Fibroblast of skin of abdomen (primary cell): ENCODE data around the gene CACNA1F.

Source experiments
- DNase-seq: peaks from one replicate; pipeline ENCODE4 v3.0.0-alpha.2; 2013

CACNA1F gene

DNA sequence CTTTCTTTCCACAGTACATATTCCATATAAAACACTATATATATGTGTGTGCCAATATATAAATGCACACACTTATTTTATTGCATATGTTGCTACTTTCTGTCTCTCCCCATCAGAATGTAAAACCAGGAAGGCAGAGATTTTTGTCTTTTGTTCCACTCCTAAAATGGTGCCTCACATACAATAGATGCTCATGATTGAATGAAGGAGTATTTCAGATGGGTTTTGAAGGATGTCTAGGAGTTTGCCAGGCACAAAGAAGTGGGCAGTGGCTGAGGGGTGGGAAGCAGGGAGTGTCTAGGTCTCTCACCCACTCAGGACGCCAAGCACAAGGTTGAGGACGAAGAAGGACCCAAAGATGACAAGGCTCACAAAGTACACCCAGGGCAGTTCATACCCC, 5.4 kb downstream of the CACNA1F start:
- no peak for DNase-seq

DNA sequence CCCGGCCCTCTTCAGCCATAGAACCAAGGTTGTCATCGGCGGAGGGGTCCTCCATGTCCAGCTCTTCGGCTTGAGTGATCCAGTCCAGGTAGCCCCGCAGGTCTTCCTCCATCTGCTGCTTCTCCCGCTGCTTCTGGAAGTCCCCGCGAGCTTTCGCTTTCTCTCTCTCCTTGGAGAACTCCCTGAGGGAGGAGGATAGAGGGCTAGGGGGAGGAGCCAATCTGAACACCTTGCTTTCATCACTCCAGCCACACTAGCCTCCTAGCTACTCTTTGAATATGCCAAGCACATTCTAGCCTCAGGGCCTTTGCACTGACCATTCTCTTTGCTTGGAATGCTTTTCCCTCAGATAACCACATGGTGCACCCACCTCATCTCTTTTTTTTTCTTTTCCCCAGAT, 6.2 kb downstream of the CACNA1F start:
- DNase-seq: no peak

DNA sequence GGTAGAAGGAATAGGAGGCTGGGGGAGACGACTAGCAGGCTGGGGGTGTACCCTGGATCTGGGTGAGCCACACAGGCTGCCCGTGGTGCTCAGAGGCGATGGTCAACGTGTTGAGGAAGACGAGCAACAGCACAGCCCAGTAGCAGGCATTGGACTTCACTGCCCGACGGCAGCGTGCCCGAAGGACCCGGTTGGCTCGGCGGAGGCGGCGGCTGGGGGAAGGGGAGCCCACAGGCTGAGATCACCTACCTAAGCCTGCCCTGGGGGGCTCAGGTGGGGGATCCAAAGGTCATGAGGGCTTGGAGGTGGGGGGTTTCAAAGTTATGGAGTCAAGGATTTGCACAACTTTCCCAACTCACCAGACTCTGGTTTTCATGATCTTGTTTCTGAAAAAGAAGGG, 7.3 kb downstream of the CACNA1F start:
- DNase-seq: no peak

DNA sequence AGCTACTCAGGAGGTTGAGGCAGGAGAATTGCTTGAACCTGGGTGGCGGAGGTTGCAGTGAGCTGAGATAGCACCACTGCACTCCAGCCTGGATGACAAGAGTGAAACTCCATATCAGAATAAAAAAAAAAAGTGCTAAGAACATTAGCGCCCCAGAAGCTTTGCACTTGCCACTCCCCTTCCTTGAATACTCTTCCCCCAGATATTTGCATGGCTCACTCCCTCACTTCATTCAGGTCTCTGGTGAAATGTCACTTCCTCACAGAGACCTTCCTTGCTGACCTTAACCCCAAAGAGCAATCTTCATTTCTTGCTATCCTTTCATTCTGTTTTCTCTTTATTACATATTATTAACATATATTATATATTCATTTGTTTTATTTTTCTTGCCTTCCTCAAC, 11.3 kb downstream of the CACNA1F start:
- DNase-seq: no peak

DNA sequence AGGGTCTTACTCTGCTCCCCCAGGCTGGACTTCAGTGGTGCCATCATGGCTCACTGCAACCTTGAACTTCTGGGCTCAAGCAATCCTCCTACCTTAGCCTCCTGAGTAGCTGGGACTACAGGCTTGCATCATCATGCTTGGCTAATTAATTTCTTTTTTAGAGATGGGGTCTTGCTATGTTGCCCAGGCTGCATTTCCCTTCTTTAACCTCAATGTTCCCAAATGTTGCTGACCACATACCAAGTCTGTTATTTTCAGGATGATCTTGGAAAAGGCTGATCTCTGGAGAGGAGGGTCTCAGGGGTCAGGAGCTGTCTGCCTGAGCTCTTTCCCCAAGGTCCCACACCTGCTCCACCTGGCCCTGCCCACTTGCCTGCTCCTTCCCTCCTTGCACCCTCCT, 13.0 kb downstream of the CACNA1F start:
- no peak for DNase-seq

DNA sequence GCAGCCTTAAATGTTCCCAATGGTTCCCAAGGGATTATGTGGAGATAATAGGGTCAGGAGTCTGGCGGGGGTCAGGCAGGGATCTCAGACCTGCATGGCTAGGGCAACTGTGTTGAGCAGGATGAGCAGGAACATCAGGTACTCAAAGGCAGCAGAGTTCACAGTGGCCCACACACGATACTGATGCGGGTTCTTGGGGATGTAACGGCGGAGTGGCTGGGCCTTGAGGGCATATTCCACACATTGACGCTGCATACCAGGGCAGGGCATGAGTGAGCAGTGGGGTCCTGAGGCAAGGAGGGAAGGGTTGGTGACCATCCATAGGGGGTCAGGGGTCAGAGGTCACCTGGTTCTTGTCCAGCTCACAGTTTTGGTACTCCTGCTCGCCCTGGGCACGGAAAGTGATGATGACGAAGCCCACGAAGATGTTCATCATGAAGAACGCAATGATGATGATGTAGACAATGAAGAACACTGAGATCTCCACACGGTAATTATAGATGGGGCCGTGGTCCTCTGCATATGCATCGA, 18.1 kb downstream of the CACNA1F start:
- no peak for DNase-seq

DNA sequence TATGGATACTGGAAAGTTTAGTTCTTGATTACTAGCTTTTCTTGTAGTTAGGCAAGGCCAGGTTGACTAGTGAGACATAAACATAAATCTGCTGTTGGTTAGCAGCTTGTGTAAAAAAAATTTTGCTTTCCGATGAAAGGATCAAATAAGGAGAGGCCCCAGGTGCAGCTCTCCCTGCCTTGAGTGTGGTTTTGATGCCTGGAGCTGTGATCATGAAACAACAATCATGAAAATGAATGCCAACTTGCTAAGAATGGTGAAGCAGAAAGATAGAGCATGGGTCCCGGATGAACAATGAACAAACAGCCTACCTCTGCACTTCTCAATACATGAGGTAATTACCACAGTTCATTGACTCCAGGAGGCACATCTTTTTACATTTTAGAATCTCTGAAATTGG, 18.7 kb downstream of the CACNA1F start:
- DNase-seq: no peak

DNA sequence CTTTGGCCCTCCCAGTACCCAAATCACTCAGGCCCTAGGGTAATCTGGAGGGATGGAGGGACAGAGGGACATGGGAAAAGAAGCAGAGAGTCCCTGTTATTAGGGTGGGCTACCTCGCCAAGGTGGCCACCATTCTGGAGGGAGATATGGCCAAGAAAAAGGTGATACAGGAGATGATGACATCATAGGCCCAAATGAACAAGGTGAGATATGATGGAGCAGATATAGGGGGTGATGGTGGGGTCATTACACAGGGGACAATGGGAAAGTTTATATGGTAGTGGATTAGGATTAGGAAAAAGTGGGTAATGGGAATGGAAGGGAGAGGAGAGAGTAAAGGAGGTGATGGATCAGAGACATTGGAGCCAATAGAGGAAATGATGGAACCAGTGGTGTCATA, 20.3 kb downstream of the CACNA1F start:
- DNase-seq: no peak

DNA sequence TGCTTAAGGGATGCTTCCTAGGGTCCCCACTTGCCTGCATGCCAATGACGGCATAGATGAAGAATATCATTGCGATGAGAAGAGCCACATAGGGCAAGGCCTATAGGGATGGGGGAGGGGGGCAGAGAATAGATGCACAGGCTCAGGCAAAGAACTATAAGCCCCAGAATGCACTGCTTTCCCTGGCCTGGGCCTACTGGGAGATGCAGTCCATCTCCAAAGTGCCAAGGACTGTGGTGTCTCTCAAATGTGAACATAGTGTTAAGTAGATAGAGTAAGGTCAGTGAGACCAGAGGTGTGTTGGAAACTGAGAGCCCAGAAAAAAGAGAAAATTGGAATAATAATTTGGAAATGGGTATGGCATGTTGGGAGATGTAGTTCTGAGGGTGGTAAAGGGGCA, 20.9 kb downstream of the CACNA1F start:
- DNase-seq: no peak

DNA sequence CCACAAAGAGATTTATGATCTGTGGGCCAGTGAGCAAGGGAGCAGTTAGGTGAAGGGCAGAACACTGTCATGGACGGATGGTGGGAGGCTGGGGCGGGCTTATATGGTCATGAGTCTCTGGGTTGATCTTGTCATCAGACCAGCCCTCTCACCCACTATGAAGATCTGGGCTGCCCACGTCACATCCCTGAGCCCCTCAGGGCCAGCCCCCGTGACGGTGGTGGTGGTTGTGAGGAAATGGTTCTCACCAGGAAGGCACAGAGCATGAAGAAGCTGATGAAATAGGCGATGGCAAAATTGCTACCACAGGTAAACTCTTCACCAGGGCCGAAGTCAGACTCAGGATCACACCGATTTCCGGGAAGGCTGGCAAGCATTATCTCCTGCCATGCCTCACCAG, 22.1 kb downstream of the CACNA1F start:
- DNase-seq: no peak

DNA sequence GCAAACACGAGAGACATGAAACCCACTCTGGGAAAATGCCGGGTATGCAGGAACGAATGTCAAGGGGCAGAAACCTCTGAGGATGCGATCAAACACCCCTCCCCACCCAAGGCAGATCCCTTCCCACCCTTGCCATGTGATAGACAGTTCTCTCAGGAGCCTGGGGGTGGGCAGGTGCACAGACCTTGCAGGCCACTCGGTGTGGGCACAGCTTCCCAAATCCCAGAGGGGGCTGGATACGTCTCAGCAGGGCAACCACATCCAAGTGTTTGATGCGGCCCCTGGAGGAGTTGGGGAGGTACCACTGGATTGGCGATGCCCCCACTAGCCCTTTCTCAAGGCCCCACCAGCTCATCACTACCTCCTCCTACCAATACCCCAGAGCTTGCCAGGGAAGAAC, 22.7 kb downstream of the CACNA1F start:
- DNase-seq: no peak

DNA sequence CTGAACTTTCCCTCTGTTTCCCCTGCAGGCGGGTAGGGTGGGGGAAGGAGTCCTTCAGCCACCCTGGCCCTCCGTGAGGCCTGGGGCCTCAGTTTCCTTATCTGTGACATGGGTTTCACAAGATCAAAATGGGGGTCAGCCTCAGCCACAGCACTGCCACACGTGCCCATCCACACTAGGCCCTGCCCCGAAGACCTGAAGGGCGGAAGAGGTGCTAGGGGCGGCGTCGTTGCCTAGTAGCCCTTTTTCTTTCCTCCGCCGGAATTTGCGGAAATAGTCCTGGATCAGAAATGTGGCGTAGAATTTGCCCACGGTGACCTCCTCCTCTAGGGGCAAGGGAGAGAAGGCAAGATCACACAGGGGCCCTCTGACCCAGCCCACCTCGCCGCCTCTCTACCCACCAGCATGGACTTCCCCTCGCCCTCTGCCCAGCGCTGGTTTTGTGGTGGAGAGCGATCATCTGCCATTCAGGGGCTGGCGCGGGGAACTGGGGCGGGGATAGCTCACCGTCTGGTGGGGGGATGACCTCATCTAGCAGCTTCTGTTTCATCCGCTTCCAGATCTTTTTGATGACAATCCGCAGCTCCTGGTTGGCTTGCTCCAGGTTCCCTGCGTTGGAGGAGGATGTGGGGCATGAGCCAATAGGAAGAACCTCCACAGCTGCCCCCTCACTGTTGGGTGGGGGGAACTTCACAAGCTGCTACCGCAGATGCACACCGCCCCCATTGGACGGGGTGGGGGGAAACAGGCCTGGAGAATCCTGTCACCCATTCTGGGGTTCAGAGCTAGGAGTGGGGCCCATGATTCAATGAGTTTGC, 23.5 kb downstream of the CACNA1F start:
- DNase-seq: peak; percentile 8

DNA sequence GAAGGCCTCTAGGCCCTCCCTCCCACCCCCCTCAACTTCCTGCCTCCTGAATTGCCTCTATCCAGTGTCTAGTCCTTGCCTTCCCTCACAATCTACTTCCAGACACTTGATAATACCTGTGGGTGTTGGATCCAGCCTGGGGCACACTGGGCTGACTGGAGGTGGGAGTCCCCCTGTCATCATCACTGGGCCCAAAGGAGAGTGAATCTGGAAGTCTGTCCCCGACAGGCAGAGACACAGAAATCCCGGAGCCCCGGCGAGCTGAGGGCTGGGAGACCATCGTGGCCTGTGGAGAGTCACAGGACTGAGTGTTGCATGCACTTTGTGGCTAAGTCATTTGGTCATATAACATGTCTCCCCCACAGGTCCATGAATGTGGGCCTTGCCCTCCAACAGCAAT, 24.7 kb downstream of the CACNA1F start:
- DNase-seq: no peak

DNA sequence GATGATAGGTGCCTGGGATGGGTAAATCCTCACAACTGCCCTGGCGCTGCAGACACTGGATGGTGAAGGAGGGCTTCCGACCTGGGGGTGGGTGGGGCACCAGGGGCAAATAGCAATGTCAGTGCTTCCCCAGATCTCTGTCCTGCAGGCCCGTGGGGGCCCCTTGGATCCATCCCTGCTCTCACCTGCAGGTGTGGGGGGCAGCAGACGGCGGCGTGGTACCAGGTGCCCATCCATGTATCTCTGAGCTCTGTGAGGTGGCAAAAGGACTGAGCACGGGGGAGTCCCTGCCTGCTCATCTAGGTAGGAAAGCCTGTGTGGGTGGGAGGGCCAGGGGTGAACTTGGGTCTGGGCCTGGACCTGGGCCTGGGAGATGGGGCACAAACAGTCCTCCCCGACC, 26.6 kb downstream of the CACNA1F start:
- DNase-seq: no peak

DNA sequence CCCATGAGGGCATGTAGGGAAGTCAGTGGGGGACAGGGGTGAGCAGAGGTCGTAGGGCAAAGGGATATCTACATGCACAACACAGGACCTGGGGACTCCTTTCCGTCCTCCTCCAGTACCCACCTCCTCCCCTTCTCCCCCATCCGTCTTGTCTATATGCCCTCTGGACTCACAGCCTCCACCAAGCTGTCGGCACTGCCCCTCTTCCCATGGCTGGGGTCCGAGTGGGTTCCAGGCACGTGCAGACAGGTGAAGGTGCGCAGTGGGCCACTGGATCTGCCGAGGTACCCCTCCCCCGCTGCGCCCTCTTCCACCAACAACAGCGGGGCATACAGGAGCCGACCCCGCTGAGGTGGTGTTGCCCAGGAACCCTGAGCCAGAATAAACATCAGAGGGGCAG, 27.7 kb downstream of the CACNA1F start:
- DNase-seq: no peak

DNA sequence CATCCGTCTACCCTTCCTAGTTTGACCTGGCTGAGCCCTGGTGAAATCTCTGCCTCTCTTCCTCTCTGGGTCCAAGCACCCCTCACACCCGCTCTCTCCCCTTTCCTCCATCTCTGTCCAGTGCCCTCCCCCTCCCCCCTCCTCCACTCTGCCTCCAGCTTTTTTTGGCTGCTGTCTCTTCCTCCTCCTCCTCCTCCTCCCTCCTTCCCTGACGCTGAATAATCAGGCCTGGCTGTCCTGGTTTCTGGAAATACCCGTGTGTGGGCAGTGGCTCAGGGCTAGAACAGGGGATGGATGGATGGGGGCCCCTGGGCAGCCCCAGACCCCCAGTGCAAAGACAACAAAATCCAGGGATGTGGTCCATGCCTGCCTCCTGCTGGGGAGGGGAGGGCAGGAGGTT, 28.4 kb downstream of the CACNA1F start:
- no peak for DNase-seq

DNA sequence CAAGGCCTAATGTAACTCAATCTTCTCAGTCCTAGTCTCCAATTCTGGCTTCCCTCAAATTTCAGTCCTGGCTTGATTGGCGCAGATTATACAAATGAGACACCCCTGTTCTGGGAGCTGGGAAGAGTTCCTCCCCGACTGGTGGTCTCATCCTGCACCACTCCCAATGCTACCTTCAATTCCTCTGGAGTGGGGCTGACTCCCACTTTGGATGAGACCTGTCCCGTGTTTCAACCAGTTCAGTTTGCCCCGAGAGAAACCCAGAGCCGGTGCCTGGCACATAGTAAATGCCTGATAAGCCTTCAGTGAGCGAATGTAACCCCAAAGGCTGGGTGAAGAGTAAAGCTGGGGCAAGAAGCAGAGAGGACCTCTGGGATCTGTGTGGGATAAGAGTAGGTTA, 29.1 kb downstream of the CACNA1F start:
- no peak for DNase-seq

DNA sequence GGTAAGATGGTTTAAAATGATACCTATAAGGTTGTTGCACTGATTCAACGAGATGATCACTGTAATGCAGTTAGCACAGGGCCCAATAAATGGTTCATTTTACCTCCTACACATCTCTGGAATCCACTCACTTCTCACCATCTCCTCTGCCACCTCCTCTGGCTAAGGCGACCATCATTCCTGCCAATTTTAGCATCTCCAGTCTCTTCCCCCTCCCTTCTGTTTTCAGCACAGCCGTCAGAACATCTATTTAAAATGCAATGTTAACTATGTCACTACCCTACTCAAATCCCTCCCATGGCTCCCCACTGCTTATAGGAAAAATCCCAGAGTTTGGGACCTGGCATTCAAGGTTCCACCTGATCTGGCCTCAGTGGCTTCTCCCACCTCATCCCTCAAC, 29.6 kb downstream of the CACNA1F start:
- DNase-seq: no peak

DNA sequence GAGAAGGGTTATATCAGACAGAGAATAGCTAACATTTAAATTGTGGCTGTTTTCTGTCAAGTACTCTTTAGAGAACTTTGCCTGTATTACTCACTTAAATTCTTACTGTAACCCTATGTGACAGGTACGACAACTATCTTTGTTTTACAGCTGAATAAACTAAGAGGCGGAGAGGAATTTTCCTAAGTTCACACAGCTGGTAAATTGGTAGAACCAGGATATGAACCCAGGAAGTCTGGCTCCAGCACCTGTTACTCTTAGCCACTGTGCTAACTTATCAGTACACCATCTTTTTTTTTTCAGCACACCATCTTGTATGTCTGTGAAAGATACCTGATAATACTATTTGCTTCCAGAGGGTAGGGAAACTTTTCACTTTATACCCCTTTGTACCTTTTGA, 31.1 kb downstream of the CACNA1F start:
- no peak for DNase-seq

DNA sequence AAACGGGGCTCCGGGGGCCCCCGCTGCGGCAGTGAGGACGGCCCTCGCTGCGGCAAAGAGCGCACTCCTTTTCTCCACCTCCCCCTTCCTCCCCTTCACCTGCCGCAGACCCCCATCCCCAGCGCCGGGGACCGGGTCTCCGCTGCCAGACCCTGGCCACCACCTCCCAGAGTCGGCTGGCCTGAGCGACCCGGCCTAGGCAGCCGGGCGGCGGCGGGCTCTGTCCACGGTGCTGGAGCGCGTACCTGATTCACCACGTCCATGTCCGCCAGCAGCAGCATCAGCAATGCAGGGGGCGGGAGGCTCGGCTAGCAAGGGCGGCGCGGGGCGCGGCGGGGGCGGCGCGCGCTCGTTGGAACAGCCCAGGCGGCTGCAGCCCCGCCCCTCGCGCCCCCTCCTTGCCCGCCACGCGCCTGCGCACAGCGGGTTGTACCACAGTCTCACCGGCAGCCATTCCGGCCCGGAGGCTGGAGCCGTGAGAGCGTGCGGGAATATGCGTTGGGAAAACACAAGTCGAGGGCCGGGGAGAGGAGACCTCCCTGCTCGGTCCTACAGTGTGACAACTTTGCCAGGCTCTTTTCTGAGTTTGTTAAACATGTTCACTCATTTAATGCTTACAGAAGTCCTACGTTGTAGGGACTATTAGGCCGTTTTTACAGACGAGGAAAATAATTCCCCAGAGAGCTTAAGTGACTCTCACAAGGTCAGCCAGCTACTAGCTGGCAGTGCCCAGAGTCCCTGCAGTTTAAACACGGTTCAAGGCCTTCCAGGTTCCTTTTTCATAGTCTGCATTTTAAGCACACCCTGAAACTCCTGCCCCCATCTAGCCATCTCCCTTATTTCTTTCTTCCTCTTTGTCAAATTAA, 33.0 kb downstream of the CACNA1F start, which contains the start of gene SYP:
Gene SYP (minus strand): TSS at position 288 of the 866 bp plus-strand sequence. CDS start 7 bp downstream, at position 281.
- DNase-seq: peak; percentile 88

DNA sequence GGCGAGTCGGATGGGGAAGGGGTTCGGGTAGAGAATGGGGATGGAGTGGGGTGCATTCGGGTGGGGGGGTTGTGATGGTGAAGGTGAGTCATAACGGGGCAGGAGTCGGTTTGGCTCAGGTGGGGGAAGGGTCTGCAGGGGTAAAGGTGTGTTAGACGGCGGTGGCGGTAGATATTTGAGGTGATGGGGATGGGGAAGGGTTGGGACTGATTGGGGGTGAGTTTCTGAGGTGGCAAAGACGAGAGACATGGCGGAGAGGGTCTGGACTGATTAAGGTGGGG, 33.9 kb downstream of the CACNA1F start:
- no peak for DNase-seq

DNA sequence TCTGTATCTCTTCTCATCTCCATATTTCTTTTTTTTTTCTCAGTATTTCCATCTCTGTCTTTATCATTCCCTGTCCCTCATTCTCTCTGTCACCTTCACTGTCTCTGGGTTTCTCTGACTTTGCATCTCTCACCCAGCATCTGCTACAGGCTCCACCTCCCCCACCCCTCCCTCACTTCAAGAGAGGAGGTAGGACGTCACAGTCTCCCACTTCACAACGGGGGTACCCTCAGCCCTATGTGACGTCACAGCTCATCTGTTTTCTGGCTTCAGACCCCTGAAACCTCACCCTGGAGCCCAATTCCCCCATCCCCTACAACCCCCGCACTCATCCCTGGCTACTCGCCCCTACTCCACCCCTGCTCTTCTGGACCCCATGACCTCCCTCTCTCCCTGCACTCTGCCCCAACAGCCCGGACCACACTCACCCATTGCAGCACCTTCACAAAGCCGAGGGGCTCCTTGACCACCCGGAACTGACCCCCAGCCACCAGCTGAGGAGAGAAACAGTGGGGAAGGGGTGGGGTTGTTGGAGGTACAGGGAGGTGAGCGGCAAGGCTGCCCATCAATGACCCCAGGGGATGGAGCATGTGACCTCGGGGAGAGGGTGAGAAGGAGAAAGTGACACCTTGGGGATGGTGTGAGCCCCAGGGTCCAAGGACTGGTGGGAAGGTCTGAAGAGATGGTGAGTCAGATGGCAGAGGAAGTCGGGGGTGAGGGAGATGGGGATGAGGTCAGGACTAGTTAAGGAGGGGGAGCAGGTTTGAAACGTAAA, 34.4 kb downstream of the CACNA1F start:
- DNase-seq: no peak

DNA sequence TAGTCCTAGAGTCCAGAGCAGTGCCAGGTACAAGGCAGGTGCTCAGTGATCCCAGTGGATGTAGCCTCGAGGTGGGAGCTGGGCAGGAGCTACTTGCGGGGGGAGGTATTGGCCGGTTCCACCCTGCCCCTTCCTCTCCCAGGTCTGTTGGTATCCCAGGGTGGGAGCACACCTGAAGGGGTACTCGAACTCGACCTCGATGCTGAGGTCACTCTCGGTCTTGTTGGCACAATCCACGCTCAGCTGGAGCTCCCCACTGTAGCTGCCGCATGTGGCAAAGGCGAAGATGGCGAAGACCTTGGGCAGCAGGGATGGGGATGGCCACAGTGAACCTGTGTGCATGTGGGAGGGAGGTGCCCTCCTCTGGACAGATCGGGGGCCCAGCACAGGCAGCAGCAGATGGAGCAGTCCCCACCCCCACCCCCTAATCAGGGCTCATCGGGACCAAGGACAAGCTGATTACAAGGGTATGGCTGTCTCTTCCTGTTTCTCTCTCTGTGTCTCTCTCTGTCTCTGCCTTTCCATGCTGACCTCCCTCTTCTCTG, 35.5 kb downstream of the CACNA1F start:
- no peak for DNase-seq
